Mesenchymal stem cell (in vitro differentiated cells and primary cell): ENCODE measurements around the gene EMC9.

Source experiments
- DNase-seq: peaks from one replicate; pipeline ENCODE4 v3.0.0-alpha.2; 2013
- H2AFZ ChIP-seq: one replicate; pipeline ENCODE4 v1.6.1; 2013; ENCODE audit warnings: low read depth, mild to moderate bottlenecking, control low read depth, inconsistent platforms, low read length, moderate library complexity
- H2AK5ac ChIP-seq: 2 replicates; pipeline ENCODE4 v1.6.1; 2013; ENCODE audit warnings: low read length, moderate library complexity, mild to moderate bottlenecking, inconsistent platforms; ENCODE audit not compliant: severe bottlenecking
- H2BK120ac ChIP-seq: one replicate; pipeline ENCODE4 v1.6.1; 2013; ENCODE audit warnings: low read depth, mild to moderate bottlenecking, inconsistent platforms, low read length, moderate library complexity
- H2BK12ac ChIP-seq, 2 experiments: one replicate each; pipeline ENCODE4 v1.6.1; 2013; ENCODE audit warnings: inconsistent platforms in 2 of 2, low read length in 2 of 2, mild to moderate bottlenecking in 2 of 2, moderate library complexity in 2 of 2, control low read depth in 1 of 2
- H2BK15ac ChIP-seq: one replicate; pipeline ENCODE4 v1.6.1; 2013; ENCODE audit warnings: mild to moderate bottlenecking, low read depth, inconsistent platforms; ENCODE audit not compliant: poor library complexity, severe bottlenecking
- H2BK5ac ChIP-seq: 2 replicates; pipeline ENCODE4 v1.6.1; 2013; ENCODE audit warnings: low read depth, mild to moderate bottlenecking, low read length, control low read depth, inconsistent platforms; ENCODE audit not compliant: poor library complexity, severe bottlenecking
- H3K14ac ChIP-seq, 2 experiments: one replicate each; pipeline ENCODE4 v1.6.1; 2013; ENCODE audit warnings: inconsistent platforms in 2 of 2, low read length in 2 of 2, control low read depth in 1 of 2, mild to moderate bottlenecking in 1 of 2, moderate library complexity in 1 of 2
- H3K18ac ChIP-seq, 2 experiments: one replicate each; pipeline ENCODE4 v1.6.1; 2013; ENCODE audit warnings: inconsistent platforms in 2 of 2, low read length in 2 of 2, control low read depth in 1 of 2, low read depth in 1 of 2, mild to moderate bottlenecking in 1 of 2
- H3K23ac ChIP-seq, 2 experiments: one replicate each; pipeline ENCODE4 v1.6.1; 2013; ENCODE audit warnings: inconsistent platforms in 2 of 2, low read length in 2 of 2, mild to moderate bottlenecking in 2 of 2, moderate library complexity in 2 of 2, control low read depth in 1 of 2
- H3K27ac ChIP-seq: 2 replicates; pipeline ENCODE4 v1.5.1; 2013; ENCODE audit warnings: mild to moderate bottlenecking, moderate library complexity, low read length, control low read depth, inconsistent platforms; ENCODE audit not compliant: poor library complexity, severe bottlenecking
- H3K27me3 ChIP-seq, 2 experiments: 2 replicates each; pipeline versions ENCODE4 v1.6.1 to v1.7.0; 2013; ENCODE audit warnings: low read length in 2 of 2, mild to moderate bottlenecking in 2 of 2, moderate library complexity in 2 of 2, control low read depth in 1 of 2, inconsistent platforms in 1 of 2; ENCODE audit not compliant: control insufficient read depth in 1 of 2, insufficient read depth in 1 of 2
- H3K36me3 ChIP-seq, 2 experiments: 2 replicates each; pipeline versions ENCODE4 v1.6.1 to v1.7.0; 2013; ENCODE audit warnings: low read length in 2 of 2, control low read depth in 1 of 2, inconsistent platforms in 1 of 2, low read depth in 1 of 2, mild to moderate bottlenecking in 1 of 2; ENCODE audit not compliant: insufficient read depth in 2 of 2, control insufficient read depth in 1 of 2
- H3K4ac ChIP-seq, 2 experiments: one replicate each; pipeline ENCODE4 v1.6.1; 2013; ENCODE audit warnings: inconsistent platforms in 2 of 2, low read length in 2 of 2, mild to moderate bottlenecking in 2 of 2, moderate library complexity in 2 of 2, control low read depth in 1 of 2, low read depth in 1 of 2
- H3K4me1 ChIP-seq: 2 replicates; pipeline ENCODE4 v1.6.1; 2013; ENCODE audit warnings: low read depth, low read length, control low read depth; ENCODE audit not compliant: control insufficient read depth, insufficient read depth
- H3K4me2 ChIP-seq: 2 replicates; pipeline ENCODE4 v1.6.1; 2013; ENCODE audit warnings: low read length, mild to moderate bottlenecking, inconsistent platforms; ENCODE audit not compliant: poor library complexity, severe bottlenecking
- H3K4me3 ChIP-seq, 2 experiments: 2 replicates each; pipeline versions ENCODE4 v1.5.1 to v1.7.0; 2013; ENCODE audit warnings: low read length in 2 of 2, mild to moderate bottlenecking in 2 of 2, control low read depth in 1 of 2, low read depth in 1 of 2; ENCODE audit not compliant: insufficient read depth in 1 of 2
- H3K79me1 ChIP-seq: replicated peaks from 2 replicates; pipeline ENCODE4 v1.6.1; 2013; ENCODE audit warnings: mild to moderate bottlenecking, control low read depth, low read length, inconsistent platforms; ENCODE audit not compliant: poor library complexity, severe bottlenecking
- H3K9ac ChIP-seq: 2 replicates; pipeline ENCODE4 v1.7.0; 2013; ENCODE audit warnings: mild to moderate bottlenecking, low read length, moderate library complexity
- H3K9me3 ChIP-seq: 2 replicates; pipeline ENCODE4 v1.7.0; 2013; ENCODE audit warnings: mild to moderate bottlenecking, low read length; ENCODE audit not compliant: control insufficient read depth
- H4K8ac ChIP-seq: one replicate; pipeline ENCODE4 v1.6.1; 2013; ENCODE audit warnings: inconsistent platforms, mild to moderate bottlenecking, low read length, moderate library complexity
- H4K91ac ChIP-seq: one replicate; pipeline ENCODE4 v1.6.1; 2013; ENCODE audit warnings: mild to moderate bottlenecking, low read length, inconsistent platforms
- WGBS: methylation state at CpG from one replicate; pipeline ENCODE4 v1.1.7; 2013; ENCODE audit warnings: mixed read lengths; 5-methylcytosine and 5-hydroxymethylcytosine counted together

The EMC9 gene

GRCh38 chr14:24096545-24097181 lies 44.7 kb downstream of the EMC9 start:
- Histone ChIP-seq H3K23ac (no peak overlapping the region), H2AFZ (no peak overlapping the region), H3K18ac (no peak overlapping the region), H3K36me3 (peaks cover 10 to 25% of the 10 kb centered on the region in 2 experiments), H3K27ac (no peak overlapping the region), H3K79me1 (peaks cover 11% of the 10 kb centered on the region), H3K9me3 (no peaks in the 10 kb centered on the region), H3K4me1 (peaks cover 14% of the 10 kb centered on the region), H3K4me2 (no peak overlapping the region), H4K91ac (no peak overlapping the region), H2BK15ac (no peak overlapping the region), H2BK5ac (no peak overlapping the region), H2BK12ac (no peak overlapping the region), H2BK120ac (no peak overlapping the region), H2AK5ac (no peak overlapping the region), H3K9ac (no peak overlapping the region), H3K4ac (no peak overlapping the region), H3K14ac (no peak overlapping the region), H4K8ac (no peak overlapping the region), H3K4me3 (no peak overlapping the region), H3K27me3 (no peaks in the 10 kb centered on the region)
- 97% methylated on average over 8 of the region's 8 CpGs for WGBS
- DNase-seq = no peak

- Histone ChIP-seq H3K27me3 (no peaks in the 10 kb centered on the region), H3K18ac (peak overlapping the region; percentile 92 to 97), H3K14ac (no peak overlapping the region), H2BK15ac (no peak overlapping the region), H3K36me3 (peaks cover 10 to 25% of the 10 kb centered on the region in 2 experiments), H2BK5ac (no peak overlapping the region), H3K9ac (peak overlapping the region; percentile 88), H3K9me3 (no peaks in the 10 kb centered on the region), H2AFZ (no peak overlapping the region), H2AK5ac (no peak overlapping the region), H3K27ac (no peak overlapping the region), H3K4me1 (peaks cover 14% of the 10 kb centered on the region), H2BK120ac (peak overlapping the region; percentile 11), H3K4ac (peak overlapping the region; percentile 9 to 55), H4K91ac (peak overlapping the region; percentile 53), H3K4me2 (peak overlapping the region; percentile 94), H4K8ac (peak overlapping the region; percentile 39), H2BK12ac (peak overlapping the region in 1 of 2 experiments; percentile 7), H3K23ac (no peak overlapping the region), H3K4me3 (peak overlapping the region; percentile 81 to 90), H3K79me1 (peaks cover 11% of the 10 kb centered on the region)
- 32% methylated on average over 12 of the region's 12 CpGs for WGBS
- DNase-seq = peak; percentile 63
Measured at GRCh38 chr14:24095271-24096068, 45.9 kb downstream of the EMC9 start.

GRCh38 chr14:24094841-24095270 lies 46.5 kb downstream of the EMC9 start:
- Histone ChIP-seq H3K9me3 (no peaks in the 10 kb centered on the region), H3K27me3 (no peaks in the 10 kb centered on the region)
- WGBS = 3% methylated on average over 14 of the region's 14 CpGs

More at GRCh38 chr14:24094841-24095270, 46.5 kb downstream of the EMC9 start:
- H2BK120ac ChIP-seq = no peak overlapping the region
- H3K14ac ChIP-seq = peak overlapping the region in 1 of 2 experiments; percentile 92
- H2AK5ac ChIP-seq = no peak overlapping the region
- H3K9ac ChIP-seq = peak overlapping the region; percentile 88
- peak overlapping the region; percentile 7 to 31 for H2BK12ac ChIP-seq
- peak overlapping the region; percentile 81 to 90 for H3K4me3 ChIP-seq
- peak overlapping the region; percentile 53 for H4K91ac ChIP-seq
- peaks cover 14% of the 10 kb centered on the region for H3K4me1 ChIP-seq
- no peak overlapping the region for H2BK15ac ChIP-seq
- peaks cover 6 to 22% of the 10 kb centered on the region in 2 experiments for H3K36me3 ChIP-seq
- peak overlapping the region; percentile 65 for H4K8ac ChIP-seq
- DNase-seq = no peak
- H2BK5ac ChIP-seq = no peak overlapping the region
- no peak overlapping the region for H3K23ac ChIP-seq
- H3K79me1 ChIP-seq = peaks cover 11% of the 10 kb centered on the region
- H3K18ac ChIP-seq = peak overlapping the region; percentile 92 to 97
- H3K4ac ChIP-seq = peak overlapping the region; percentile 9 to 83
- peak overlapping the region; percentile 94 for H3K4me2 ChIP-seq
- H2AFZ ChIP-seq = peak overlapping the region; percentile 95
- H3K27ac ChIP-seq = peak overlapping the region; percentile 48
